GM18861 (cell line): ENCODE results near the gene IYD.

Source experiments
- ATAC-seq: cut with Tn5 transposase; IDR thresholded peaks from one replicate; pipeline ENCODE4 v1.9.1; 2021; ENCODE audit not compliant: unreplicated experiment

The IYD gene, protein sequence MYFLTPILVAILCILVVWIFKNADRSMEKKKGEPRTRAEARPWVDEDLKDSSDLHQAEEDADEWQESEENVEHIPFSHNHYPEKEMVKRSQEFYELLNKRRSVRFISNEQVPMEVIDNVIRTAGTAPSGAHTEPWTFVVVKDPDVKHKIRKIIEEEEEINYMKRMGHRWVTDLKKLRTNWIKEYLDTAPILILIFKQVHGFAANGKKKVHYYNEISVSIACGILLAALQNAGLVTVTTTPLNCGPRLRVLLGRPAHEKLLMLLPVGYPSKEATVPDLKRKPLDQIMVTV

DNA sequence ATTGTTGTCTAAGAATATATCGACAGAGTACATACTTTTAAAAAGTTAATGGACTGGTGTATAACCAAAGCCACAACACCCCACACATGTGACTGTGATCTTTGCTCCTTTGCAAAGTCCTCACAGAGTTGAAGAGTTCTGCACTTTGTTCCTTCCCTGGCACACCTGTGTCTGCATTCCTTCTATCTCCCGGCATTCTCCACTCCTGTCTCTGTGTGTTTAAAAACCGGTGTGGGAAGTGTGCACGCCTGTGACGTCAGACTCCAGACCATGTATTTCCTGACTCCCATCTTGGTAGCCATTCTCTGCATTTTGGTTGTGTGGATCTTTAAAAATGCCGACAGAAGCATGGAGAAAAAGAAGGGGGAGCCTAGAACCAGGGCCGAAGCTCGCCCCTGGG lies at the start of gene IYD:
TSS of gene IYD (plus strand) at position 251 of the 400 bp plus-strand sequence. CDS start at position 271, 20 bp downstream.
- no peak for ATAC-seq

DNA sequence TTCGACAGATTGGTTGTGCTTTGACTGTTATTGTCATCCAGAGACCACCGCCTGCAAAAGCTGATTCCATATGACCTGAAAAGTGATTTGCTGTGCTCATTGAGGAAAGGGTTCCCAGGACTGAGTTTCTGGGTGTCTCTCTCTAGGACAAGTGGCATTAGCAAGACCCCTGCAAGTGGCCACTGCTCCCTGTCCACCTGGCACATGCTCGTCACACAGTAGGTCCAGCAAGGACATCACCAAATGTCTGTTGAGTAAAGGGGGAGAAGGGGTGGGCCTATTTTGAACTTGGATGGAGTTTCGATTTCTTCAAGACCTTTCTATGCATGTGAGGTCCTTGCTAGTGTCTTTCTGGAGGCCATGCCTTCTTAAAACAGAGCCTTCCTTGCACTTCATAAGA lies 48.9 kb upstream of the IYD start:
- no peak for ATAC-seq

DNA sequence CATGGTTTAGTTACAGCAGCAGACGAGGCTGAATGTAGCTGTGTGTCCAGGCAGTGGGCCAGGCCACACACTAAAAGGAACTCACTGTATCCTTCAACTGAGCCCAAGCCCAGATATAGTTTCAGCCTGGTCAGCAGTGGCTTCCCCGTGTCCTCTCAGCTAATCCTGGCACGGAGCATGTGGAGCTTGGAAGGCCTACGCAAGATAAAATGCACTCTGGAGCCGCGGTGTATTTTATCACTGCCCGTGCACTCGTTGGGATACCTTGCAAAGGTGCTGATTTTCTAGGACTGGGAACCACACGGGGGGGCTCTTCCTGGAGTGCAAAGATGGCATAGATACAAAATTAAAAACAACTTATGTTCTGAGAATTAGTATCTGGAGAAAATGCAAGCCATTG lies 48.4 kb upstream of the IYD start:
- ATAC-seq, result no peak

DNA sequence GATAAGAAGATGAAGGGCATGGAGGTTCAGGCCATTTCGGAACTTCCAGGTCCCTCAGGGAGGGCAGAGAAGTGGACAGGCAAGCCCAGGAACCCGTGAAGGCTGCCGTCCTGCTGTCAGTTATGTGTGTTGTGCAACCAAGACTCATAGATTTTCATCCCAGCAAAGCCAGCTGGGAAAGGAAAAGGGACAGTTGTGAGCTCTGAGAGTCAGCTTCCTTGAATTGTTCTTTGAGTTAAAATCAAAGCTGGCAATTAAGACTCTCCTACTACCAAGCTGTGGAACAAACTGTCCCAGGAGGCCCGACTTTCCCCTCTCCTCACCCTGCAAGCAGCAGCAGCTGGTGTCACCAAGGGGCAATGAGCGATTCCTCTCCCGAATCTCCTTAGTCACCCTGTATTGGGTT lies 46.3 kb upstream of the IYD start:
- no peak for ATAC-seq

GRCh38 chr6:150323205-150323604 lies 45.6 kb upstream of the IYD start:
- ATAC-seq, result no peak

DNA sequence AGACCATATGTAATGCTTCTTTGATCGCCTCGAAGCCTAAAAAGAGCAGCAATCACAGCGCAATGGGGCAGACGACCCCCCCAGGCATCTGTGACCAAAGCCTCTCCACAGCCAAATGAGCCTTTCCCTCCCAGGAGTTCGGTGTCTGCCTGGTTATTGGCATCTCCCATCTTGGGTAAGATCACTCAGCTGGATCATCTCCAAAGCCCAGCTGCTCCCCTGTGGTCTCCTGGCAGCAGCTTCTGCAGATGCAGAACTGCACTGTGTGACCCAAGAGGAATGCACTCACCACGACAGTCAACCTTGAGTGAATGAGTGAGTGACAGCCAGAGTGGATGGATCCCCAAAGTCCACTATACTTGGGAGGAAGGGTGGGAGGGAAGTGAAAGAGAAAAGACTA lies 44.8 kb upstream of the IYD start:
- ATAC-seq, result no peak

- ATAC-seq, result no peak
These were observed 43.6 kb upstream of the IYD start for GRCh38 chr6:150325066-150325772.

DNA sequence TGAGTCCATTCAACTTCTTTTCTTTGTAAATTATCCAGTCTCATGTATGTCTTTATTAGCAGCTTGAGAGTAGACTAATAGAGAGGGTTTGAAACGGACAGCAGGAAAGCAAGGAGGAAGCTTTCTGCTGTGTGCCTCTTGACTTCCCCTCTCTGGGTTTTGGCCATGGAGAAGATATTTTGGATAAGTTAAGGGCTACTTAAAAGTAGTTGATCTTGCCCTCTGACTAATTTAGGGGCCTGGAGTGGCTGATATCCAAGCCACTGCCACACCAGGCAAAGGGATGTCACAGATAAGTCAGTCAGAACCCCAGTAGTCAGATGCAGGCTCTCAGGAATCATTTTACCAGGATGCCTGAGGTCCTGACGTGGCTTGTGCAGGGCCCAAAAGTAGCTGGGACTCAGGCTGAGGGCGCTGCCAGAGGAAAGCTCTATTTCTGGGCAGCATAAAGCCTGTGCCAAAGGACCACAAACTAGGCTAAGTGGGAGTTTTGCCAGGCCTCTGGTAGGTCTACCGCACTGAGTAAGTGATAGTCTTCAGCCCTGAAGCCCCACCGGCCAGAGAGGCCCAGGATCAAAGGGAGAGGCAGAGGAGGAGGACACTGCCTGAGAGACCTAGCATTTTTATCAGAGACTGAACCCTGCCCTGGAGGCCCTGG lies 41.6 kb upstream of the IYD start:
- no peak for ATAC-seq

- ATAC-seq, result no peak
These were observed 39.9 kb upstream of the IYD start for GRCh38 chr6:150328744-150329405.

- ATAC-seq, result no peak
These were observed 37.5 kb upstream of the IYD start for GRCh38 chr6:150331344-150331743.

DNA sequence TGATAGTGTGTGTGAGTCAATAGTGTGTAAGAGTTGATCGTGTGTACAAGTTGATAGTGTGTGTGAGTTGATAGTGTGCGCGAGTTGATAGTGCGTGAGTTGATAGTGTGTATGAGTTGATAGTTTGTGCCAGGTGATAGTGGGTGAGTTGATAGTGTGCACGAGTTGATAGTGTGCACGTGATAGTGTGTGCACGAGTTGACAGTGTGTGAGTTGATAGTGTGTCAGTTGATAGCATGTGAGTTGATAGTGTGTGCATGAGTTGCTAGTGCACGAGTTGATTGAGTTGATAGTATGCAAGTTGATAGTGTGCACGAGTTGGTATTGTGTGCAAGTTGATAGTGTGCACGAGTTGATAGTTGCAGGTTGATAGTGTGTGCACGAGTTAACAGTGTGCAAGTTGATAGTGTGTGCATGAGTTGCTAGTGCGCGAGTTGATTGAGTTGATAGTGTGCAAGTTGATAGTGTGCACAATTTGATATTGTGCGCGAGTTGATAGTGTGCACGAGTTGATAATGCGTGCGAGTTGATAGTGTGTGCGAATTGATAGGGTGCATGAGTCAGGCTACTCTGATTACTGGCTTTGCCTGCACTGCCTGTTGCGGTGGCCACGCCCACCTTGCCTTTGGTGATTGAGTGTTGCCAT lies 35.8 kb upstream of the IYD start:
- no peak for ATAC-seq

- no peak for ATAC-seq
These were observed 35.2 kb upstream of the IYD start for GRCh38 chr6:150333585-150333941.

- ATAC-seq, result no peak
These were observed 33.7 kb upstream of the IYD start for GRCh38 chr6:150334790-150335783.

DNA sequence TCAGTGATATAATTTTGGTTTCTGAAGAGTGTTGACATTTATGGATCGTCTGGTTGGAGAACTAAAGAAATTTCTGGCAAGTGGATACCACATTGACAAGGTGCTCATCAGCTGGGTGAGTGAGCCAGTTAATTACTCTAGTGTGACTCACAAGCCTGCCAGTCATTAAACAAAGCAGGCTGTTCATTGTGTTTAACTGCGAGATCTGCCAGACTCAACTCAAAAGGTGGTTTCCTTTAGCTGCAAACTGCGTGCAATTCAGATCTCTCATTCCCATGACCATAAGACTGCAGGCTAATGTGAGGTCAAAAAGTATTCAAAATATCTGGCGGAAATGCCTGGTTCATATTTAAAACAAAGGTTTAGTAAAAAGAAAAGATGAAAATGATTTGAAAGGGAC lies 32.5 kb upstream of the IYD start:
- ATAC-seq, result peak; percentile 73

GRCh38 chr6:150336708-150337107 lies 32.1 kb upstream of the IYD start:
- no peak for ATAC-seq

GRCh38 chr6:150342126-150342525 lies 26.7 kb upstream of the IYD start:
- ATAC-seq, result no peak

DNA sequence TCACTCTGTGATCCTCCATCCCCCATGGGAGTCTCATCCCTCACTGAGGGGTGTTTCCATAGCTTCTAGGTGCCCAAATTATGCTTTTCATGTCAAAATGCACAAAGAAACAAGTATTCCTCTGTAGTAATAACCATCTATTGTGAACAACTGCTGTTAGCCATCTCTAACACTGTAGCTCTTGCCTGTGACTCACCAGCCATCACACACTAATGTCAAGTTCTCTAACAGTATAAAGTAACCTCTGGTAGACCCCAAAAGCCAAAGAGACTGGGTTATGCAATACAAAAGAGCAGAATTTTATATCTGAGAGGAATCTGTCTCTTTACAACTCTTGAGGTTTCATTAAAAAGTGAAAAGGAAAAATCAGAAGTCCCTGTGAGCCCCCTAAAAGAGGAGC lies 25.4 kb upstream of the IYD start:
- no peak for ATAC-seq

DNA sequence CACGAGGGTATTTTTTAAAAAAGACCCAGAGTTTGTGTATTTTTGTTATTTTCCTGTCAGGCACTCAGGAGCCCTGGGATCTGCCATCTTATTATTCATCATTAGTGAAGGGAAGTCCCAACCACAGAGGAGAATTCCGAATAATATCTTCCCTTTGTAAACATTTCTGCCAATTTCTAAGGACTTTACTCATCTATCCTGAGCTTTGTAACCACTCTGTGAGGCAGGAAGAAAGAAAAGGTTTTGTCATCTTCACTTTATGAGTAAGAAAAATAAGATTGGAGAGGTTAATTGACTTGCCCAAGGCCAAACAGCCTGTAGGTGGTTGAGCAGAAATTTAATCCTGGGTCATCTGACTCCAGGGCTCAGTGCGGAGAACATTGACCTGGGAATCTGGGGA lies 23.0 kb upstream of the IYD start:
- no peak for ATAC-seq

- no peak for ATAC-seq
These were observed 22.5 kb upstream of the IYD start for GRCh38 chr6:150346346-150346745.

DNA sequence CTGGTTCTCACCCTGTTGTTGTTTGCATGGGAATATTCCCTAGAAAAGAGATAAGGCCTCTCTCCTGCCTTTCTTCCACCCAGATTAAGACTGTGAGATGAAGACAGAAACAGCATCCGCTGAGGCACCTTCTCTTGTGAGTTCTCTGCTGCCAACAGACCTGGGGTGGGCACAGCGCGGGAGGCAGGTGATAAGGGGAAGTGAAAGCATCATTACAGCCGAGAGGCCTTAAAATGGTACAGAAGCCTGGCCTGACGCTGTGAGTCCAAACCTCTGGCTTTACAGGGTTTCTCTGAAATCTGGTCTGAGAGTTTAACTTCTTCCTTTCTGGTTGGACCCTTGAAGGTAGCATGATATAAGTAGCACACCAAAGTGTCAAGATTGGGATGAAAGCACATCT lies 21.0 kb upstream of the IYD start:
- ATAC-seq, result no peak
